Glutamatergic neuron (in vitro differentiated cells): Measurements from ENCODE around the gene INF2. TPM values are rescaled to one million over a fixed set of nuclear protein-coding genes. Genes with fewer than 3 reads are reported as not detected.
"Not testable (repeated sequence)": the region's sequence is repeated elsewhere in the genome, so short reads cannot be mapped to it uniquely, and the experiment has no call there.

Experiments used
- DNase-seq: peaks from one replicate; pipeline ENCODE4 v3.0.0; 2022
- H3K27ac Mint-ChIP-seq: one replicate; pipeline ENCODE4 v1.8.0; 2020; ENCODE audit warnings: mild to moderate bottlenecking, mixed read lengths, inconsistent platforms; ENCODE audit not compliant: unreplicated experiment
- H3K27me3 Mint-ChIP-seq: one replicate; pipeline ENCODE4 v1.8.0; 2020; ENCODE audit warnings: mild to moderate bottlenecking, moderate library complexity, mixed read lengths, inconsistent platforms; ENCODE audit not compliant: unreplicated experiment
- H3K36me3 Mint-ChIP-seq: one replicate; pipeline ENCODE4 v1.8.0; 2020; ENCODE audit warnings: mild to moderate bottlenecking, mixed read lengths, inconsistent platforms; ENCODE audit not compliant: unreplicated experiment
- H3K4me1 Mint-ChIP-seq: one replicate; pipeline ENCODE4 v1.8.0; 2020; ENCODE audit warnings: mild to moderate bottlenecking, low read depth, mixed read lengths, inconsistent platforms; ENCODE audit not compliant: unreplicated experiment
- H3K4me3 Mint-ChIP-seq: one replicate; pipeline ENCODE4 v1.8.0; 2020; ENCODE audit warnings: mild to moderate bottlenecking, mixed read lengths, inconsistent platforms; ENCODE audit not compliant: unreplicated experiment
- H3K9me3 Mint-ChIP-seq: one replicate; pipeline ENCODE4 v1.8.0; 2020; ENCODE audit warnings: mild to moderate bottlenecking, moderate library complexity, mixed read lengths, inconsistent platforms; ENCODE audit not compliant: unreplicated experiment
- total RNA-seq: library from RNA; stranded (reverse); fragmentation: NEBNext Ultra II Directional; extraction: Animal tissue kit (Norgen Biotek cat#: 25700); gene quantifications from one replicate; pipeline ENCODE4 v1.2.1, GENCODE V29; 2021; ENCODE audit not compliant: unreplicated experiment
- TF ChIP-seq, protein P1 (sequence below): fragments of 200-600 bp; sonication (generic); IDR thresholded peaks from one replicate; pipeline ENCODE4 v1.5.0; 2021; ENCODE audit not compliant: partially characterized antibody, unreplicated experiment

The INF2 gene
- total RNA-seq, 1 donor from 2014 or later, result 11.8 TPM

DNA sequence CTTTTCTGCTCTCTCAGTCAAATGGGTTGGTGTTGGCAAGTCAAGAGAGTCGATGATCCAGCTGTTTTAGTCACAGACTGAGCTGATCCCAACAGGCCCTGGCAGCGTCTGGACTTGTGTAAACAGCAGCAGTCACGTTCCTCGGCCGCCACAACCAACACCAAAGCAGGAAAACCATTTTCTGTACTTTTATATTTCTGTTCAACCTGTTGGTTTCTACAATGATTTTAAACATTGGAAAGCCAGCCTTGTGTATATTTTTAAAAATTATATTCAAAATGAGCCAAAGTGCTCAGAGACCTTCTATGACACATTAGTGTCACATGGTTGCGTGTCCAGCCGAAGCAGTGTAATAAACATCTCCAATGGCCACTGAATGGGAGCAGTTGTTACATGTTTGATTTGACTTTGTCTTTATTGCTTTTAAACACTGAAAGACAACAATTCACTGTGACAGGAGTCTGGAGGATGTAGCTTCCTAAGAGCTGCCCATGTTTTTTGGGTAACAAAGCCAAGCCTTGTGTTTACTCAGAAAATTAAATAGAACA lies 57.6 kb downstream of the INF2 start:
- Mint-ChIP-seq H3K36me3 (no peaks in the 10 kb centered on the region), H3K27me3 (peaks cover 6% of the 10 kb centered on the region), H3K4me3 (no peak overlapping the region), H3K4me1 (peaks cover 14% of the 10 kb centered on the region), H3K27ac (no peak overlapping the region), H3K9me3 (peaks cover 3% of the 10 kb centered on the region)
- TF ChIP-seq, protein P1, sequence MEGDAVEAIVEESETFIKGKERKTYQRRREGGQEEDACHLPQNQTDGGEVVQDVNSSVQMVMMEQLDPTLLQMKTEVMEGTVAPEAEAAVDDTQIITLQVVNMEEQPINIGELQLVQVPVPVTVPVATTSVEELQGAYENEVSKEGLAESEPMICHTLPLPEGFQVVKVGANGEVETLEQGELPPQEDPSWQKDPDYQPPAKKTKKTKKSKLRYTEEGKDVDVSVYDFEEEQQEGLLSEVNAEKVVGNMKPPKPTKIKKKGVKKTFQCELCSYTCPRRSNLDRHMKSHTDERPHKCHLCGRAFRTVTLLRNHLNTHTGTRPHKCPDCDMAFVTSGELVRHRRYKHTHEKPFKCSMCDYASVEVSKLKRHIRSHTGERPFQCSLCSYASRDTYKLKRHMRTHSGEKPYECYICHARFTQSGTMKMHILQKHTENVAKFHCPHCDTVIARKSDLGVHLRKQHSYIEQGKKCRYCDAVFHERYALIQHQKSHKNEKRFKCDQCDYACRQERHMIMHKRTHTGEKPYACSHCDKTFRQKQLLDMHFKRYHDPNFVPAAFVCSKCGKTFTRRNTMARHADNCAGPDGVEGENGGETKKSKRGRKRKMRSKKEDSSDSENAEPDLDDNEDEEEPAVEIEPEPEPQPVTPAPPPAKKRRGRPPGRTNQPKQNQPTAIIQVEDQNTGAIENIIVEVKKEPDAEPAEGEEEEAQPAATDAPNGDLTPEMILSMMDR, result no peak
- no peak for DNase-seq

DNA sequence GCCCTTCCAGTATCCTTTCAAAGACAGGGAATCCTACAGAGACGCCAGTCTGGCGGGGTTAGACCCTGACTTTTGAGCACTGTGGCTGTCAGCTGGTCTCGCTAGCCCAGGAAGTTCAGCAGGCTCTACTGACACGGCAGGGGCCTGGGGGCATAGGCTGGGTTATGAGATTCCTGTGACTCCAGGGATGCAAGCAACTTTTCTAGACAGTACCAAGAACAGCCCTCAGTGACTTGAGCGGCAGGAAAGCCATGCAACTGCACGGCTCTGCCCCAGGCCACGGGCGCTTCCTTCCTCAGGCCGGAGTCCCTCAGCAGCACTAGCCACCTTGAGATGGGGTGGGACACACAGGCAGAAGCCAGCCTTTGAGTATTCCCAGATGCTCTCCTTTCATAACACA lies 58.5 kb downstream of the INF2 start:
- DNase-seq, result no peak
- H3K27ac Mint-ChIP-seq, result no peak overlapping the region
- H3K9me3 Mint-ChIP-seq, result peaks cover 3% of the 10 kb centered on the region
- TF ChIP-seq, protein P1, result no peak
- H3K36me3 Mint-ChIP-seq, result no peaks in the 10 kb centered on the region
- H3K4me3 Mint-ChIP-seq, result no peak overlapping the region
- H3K4me1 Mint-ChIP-seq, result peaks cover 14% of the 10 kb centered on the region
- peaks cover 11% of the 10 kb centered on the region for H3K27me3 Mint-ChIP-seq

DNA sequence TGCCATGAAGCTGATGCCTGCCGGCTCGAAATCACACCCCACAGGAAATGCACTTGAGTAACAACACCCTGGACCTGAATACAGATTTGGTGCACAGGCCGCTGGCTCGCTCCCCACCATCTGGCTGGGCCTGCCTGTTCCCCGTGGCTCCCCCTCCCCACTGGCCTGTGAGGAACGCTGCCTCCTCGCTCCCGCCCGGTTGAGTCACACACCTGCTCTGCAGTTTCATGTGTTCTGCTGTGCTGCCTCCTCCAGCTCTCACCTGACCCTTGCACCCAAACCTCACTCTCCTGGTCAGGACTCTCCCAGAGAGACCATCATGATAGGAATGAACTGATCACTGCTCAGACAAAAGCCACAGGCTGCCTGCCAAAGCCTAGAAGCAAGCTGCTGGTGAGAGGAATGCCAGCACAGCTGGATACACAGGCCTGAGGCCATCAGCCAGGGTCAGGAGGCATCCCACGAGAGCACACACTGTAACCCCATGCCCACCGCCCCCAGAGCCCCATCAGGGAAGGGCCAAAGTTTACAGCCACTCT lies 59.8 kb downstream of the INF2 start:
- peaks cover 12% of the 10 kb centered on the region for H3K27me3 Mint-ChIP-seq
- no peak for DNase-seq
- no peaks in the 10 kb centered on the region for H3K36me3 Mint-ChIP-seq
- peaks cover 17% of the 10 kb centered on the region for H3K4me1 Mint-ChIP-seq
- TF ChIP-seq, protein P1, result no peak
- H3K27ac Mint-ChIP-seq, result peak overlapping the region; percentile 66
- H3K4me3 Mint-ChIP-seq, result no peak overlapping the region
- H3K9me3 Mint-ChIP-seq, result peaks cover 5% of the 10 kb centered on the region

DNA sequence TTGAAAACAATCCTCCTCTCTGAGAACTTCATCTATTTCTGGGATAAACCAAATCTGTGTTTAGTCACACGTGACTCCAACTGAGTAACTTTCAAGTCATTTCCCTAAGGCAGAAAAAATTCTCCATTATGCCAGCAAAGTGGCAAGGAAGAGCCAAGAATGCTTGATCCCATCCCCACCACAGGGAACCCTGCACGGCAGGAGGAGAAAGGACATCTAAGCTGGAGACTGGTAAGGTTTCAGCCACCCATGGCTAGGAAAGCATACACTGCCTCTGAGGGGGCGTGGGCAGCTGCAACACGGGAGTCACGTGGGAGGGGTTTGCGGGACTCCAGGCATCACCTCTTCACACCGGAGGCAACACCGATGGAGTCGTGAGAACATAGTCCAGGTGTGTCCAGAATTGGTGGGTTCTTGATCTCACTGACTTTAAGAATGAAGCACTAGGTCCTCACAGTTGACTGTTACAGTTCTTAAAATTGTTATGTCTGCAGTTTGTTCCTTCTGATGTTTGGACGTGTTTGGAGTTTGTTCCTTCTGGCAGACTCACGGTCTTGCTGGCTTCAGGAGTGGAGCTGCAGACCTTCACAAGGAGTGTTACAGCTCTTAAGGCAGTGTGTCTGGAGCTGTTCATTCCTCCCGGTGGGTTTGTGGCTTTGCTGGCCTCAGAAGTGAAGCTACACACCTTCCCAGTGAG lies 60.8 kb downstream of the INF2 start:
- no peaks in the 10 kb centered on the region for H3K36me3 Mint-ChIP-seq
- peak overlapping the region; percentile 13 for H3K4me3 Mint-ChIP-seq
- no peak for DNase-seq
- H3K9me3 Mint-ChIP-seq, result peaks cover 6% of the 10 kb centered on the region
- no peak overlapping the region for H3K27ac Mint-ChIP-seq
- TF ChIP-seq, protein P1, result no peak
- peaks cover 15% of the 10 kb centered on the region for H3K27me3 Mint-ChIP-seq
- peaks cover 18% of the 10 kb centered on the region for H3K4me1 Mint-ChIP-seq

DNA sequence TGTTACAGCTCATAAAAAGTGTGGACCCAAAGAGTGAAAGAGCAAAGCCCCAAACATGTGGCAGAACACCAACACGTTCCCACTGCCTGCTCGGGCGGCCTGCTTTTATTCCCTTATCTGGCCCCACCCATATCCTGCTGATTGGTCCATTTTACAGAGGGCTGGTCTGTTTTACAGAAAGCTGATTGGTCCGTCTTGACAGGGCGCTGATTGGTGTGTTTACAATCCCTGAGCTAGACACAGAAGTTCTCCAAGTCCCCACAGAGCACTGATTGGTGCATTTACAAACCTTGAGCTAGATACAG lies 61.3 kb downstream of the INF2 start:
- H3K27ac Mint-ChIP-seq, H3K36me3 Mint-ChIP-seq, H3K4me3 Mint-ChIP-seq, H3K9me3 Mint-ChIP-seq, DNase-seq: not testable (repeated sequence)
- H3K4me1 Mint-ChIP-seq, result peaks cover 18% of the 10 kb centered on the region
- H3K27me3 Mint-ChIP-seq, result peaks cover 15% of the 10 kb centered on the region
